Smooth muscle cell (in vitro differentiated cells): ENCODE measurements around the gene ETAA1. TPM values are rescaled to one million over a fixed set of nuclear protein-coding genes. Genes with fewer than 3 reads are reported as not detected.

ENCODE experiments used
- DNase-seq: peaks from one replicate; lab custom pipeline; 2025; ENCODE audit not compliant: unreplicated experiment; lab: John Stamatoyannopoulos, UW
- H2AFZ ChIP-seq: fragments of 200-600 bp; sonication (generic); 2 replicates; pipeline ENCODE4 v1.6.0; 2016; ENCODE audit warnings: antibody characterized with exemption, low read depth, mild to moderate bottlenecking
- H3F3A ChIP-seq: fragments of 200-600 bp; sonication (generic); 2 replicates; pipeline ENCODE4 v1.6.0; 2017; ENCODE audit warnings: antibody characterized with exemption, low read depth
- H3K27ac ChIP-seq: fragments of 200-600 bp; sonication (generic); 2 replicates; pipeline ENCODE4 v1.5.1; 2016; ENCODE audit warnings: low read depth, mild to moderate bottlenecking
- H3K27me3 ChIP-seq: fragments of 200-600 bp; sonication (generic); 2 replicates; pipeline ENCODE4 v1.6.1; 2016; ENCODE audit warnings: low read depth, mild to moderate bottlenecking
- H3K36me3 ChIP-seq: fragments of 200-600 bp; sonication (generic); 2 replicates; pipeline ENCODE4 v1.5.1; 2016; ENCODE audit warnings: low read depth
- H3K4me1 ChIP-seq: fragments of 200-600 bp; sonication (generic); 2 replicates; pipeline ENCODE4 v1.5.1; 2016; ENCODE audit warnings: low read depth
- H3K4me2 ChIP-seq: fragments of 200-600 bp; sonication (generic); 2 replicates; pipeline ENCODE4 v1.6.0; 2016; ENCODE audit warnings: mild to moderate bottlenecking
- H3K4me3 ChIP-seq: fragments of 200-600 bp; sonication (generic); 2 replicates; pipeline ENCODE4 v1.5.1; 2016; ENCODE audit warnings: mild to moderate bottlenecking
- H3K79me2 ChIP-seq: fragments of 200-600 bp; sonication (generic); 2 replicates; pipeline ENCODE4 v1.6.0; 2016; ENCODE audit warnings: low read depth, mild to moderate bottlenecking
- H3K9ac ChIP-seq: fragments of 200-600 bp; sonication (generic); 2 replicates; pipeline ENCODE4 v1.6.0; 2016; ENCODE audit warnings: low read depth
- H3K9me3 ChIP-seq: fragments of 200-600 bp; sonication (generic); replicated peaks from 2 replicates; pipeline ENCODE4 v1.5.1; 2016; ENCODE audit warnings: low read depth
- H4K20me1 ChIP-seq: fragments of 200-600 bp; sonication (generic); 2 replicates; pipeline ENCODE4 v1.6.0; 2016; ENCODE audit warnings: low read depth
- WGBS: methylation state at CpG from one replicate; pipeline ENCODE4 v1.1.7; 2016; ENCODE audit warnings: low lambda C conversion rate; 5-methylcytosine and 5-hydroxymethylcytosine counted together
- polyA plus RNA-seq: library from polyadenylated mRNA; unstranded; fragments of >200 nt; fragmentation: Nextera tagmentation; extraction: Ambion mirVana; gene quantifications from 2 replicates; pipeline ENCODE4 v1.2.1, GENCODE V29; 2016
- total RNA-seq: library from RNA; depleted of rRNA; stranded (reverse); fragments of >200 nt; gene quantifications from 2 replicates; pipeline ENCODE4 v1.2.3, GENCODE V29; 2014
- TF ChIP-seq, protein P1 (sequence below): fragments of 200-600 bp; sonication (generic); IDR thresholded peaks from 2 replicates; pipeline ENCODE4 v1.5.1; 2017; ENCODE audit warnings: borderline replicate concordance, mild to moderate bottlenecking, antibody characterized with exemption; ENCODE audit not compliant: insufficient read depth, poor library complexity, severe bottlenecking

Gene ETAA1
- total RNA-seq: 20.9 and 22.4 TPM in 2 replicates
- polyA plus RNA-seq: 6.0 and 8.2 TPM in 2 replicates

DNA sequence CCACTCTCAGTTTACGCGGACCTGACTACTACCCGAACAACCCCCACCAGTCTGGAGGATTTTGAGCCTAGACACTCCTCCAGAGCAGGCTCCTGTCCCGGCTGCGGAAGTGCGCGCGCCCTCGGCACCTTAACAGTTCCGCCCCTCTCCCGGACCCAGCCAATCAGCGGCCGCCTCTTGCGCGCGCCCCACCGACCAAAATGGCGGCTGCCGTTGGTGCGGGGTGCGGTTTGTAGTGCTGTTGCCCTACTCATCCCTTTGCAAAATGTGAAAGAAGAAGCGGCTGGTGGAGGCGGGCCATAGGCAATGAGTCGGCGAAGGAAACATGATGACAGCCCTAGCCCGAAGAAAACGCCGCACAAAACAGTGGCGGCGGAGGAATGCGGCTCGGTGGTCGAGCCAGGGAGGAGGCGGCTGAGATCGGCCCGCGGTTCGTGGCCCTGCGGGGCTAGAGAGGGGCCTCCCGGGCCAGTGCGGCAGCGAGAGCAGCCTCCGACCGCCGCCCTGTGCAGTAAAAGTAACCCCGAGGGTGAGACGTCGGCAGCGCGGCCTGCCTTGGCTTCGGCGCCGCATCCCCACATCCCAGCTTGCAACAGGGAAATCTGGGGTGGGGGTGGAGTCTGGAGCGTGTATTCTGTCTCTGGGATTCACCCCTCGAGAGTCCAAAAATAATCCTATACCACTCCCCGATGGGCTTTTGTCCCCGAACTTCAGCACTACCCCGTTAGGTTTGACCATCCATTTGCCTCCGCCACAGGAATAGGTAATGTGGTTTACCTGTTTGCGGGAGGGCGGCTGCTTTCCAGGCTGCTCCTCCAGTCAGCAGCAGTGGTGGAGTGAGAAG is at the start of gene ETAA1:
Gene ETAA1, plus strand, starts transcription at position 191 of the 844 bp plus-strand sequence. Its CDS starts 116 bp downstream, at position 307.
- Histone ChIP-seq H3K36me3 (no peaks in the 10 kb centered on the region), H2AFZ (peak within 1 kb of the TSS; percentile 83), H3K4me1 (peaks cover 24% of the 10 kb centered on the region), H4K20me1 (peaks cover 3% of the 10 kb centered on the region), H3K4me3 (peak within 1 kb of the TSS; percentile 89), H3K4me2 (peak within 1 kb of the TSS; percentile 89), H3K79me2 (peaks cover 18% of the 10 kb centered on the region), H3K27ac (peak within 1 kb of the TSS; percentile 90), H3K9ac (peak within 1 kb of the TSS; percentile 93), H3K9me3 (no peaks in the 10 kb centered on the region), H3F3A (no peaks in the 10 kb centered on the region), H3K27me3 (no peaks in the 10 kb centered on the region)
- peak; percentile 64 for DNase-seq
- TF ChIP-seq, protein P1, sequence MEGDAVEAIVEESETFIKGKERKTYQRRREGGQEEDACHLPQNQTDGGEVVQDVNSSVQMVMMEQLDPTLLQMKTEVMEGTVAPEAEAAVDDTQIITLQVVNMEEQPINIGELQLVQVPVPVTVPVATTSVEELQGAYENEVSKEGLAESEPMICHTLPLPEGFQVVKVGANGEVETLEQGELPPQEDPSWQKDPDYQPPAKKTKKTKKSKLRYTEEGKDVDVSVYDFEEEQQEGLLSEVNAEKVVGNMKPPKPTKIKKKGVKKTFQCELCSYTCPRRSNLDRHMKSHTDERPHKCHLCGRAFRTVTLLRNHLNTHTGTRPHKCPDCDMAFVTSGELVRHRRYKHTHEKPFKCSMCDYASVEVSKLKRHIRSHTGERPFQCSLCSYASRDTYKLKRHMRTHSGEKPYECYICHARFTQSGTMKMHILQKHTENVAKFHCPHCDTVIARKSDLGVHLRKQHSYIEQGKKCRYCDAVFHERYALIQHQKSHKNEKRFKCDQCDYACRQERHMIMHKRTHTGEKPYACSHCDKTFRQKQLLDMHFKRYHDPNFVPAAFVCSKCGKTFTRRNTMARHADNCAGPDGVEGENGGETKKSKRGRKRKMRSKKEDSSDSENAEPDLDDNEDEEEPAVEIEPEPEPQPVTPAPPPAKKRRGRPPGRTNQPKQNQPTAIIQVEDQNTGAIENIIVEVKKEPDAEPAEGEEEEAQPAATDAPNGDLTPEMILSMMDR: no peak
- under 1% methylated on average over 57 of the region's 61 CpGs for WGBS

DNA sequence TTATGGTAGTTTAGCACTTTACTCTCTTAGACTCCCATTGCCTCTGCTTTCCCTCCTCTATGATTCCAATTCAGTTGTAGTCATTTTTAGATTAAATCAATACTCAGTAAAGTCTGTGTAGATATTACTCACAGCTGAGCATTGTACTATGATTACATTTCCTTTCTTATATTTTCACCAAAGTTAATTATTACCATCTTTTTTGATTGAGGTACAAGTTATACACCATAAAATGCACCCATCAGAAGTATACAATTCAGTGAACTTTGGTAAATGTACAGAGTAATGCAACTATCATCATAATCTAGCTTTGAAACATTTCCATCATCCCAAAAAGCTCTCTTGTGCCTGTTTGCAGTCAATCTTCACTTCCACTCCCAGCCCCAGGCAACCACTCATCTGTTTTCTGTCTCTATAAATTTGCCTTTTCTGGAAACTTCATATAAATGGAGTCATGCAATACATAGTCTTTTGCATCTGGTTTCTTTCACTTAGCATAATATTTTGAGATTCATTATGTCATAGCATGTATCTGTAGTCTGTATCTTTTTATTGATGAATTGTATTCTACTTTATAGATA is 30.2 kb upstream of the ETAA1 start:
- Histone ChIP-seq H3F3A (no peaks in the 10 kb centered on the region), H3K4me1 (no peaks in the 10 kb centered on the region), H3K27ac (no peak overlapping the region), H4K20me1 (no peaks in the 10 kb centered on the region), H3K27me3 (no peaks in the 10 kb centered on the region), H3K9me3 (no peaks in the 10 kb centered on the region), H3K4me2 (no peak overlapping the region), H3K36me3 (no peaks in the 10 kb centered on the region), H3K4me3 (no peak overlapping the region), H2AFZ (no peak overlapping the region), H3K79me2 (no peaks in the 10 kb centered on the region), H3K9ac (no peak overlapping the region)
- DNase-seq: no peak
- TF ChIP-seq, protein P1: no peak

DNA sequence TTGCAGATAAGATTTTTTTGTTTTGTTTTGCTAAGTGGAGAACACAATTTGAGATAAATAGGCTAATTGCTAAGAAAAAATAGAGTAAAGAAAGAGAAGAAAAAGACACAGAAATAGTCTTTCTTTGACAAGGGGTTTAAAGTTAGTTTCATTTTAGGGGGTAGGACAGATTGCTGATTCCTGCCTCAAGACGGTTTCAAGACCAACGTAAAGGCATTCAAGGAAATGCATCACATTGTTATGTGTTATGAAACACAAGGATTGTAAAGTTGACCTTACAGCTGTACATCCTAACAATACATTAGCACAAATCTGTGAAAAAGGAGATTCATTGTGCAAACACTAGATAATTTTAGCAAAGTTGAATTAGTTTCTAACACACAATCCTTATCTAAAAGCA is 22.7 kb upstream of the ETAA1 start:
- Histone ChIP-seq H3K4me1 (no peaks in the 10 kb centered on the region), H3K36me3 (no peaks in the 10 kb centered on the region), H3K9ac (no peak overlapping the region), H3K27ac (no peak overlapping the region), H3K4me3 (no peak overlapping the region), H4K20me1 (no peaks in the 10 kb centered on the region), H3K9me3 (no peaks in the 10 kb centered on the region), H3K79me2 (no peaks in the 10 kb centered on the region), H3K4me2 (peak overlapping the region; percentile 20), H3K27me3 (no peaks in the 10 kb centered on the region), H3F3A (no peaks in the 10 kb centered on the region), H2AFZ (no peak overlapping the region)
- 32% methylated on average over 2 of the region's 2 CpGs for WGBS
- TF ChIP-seq, protein P1: no peak
- no peak for DNase-seq

DNA sequence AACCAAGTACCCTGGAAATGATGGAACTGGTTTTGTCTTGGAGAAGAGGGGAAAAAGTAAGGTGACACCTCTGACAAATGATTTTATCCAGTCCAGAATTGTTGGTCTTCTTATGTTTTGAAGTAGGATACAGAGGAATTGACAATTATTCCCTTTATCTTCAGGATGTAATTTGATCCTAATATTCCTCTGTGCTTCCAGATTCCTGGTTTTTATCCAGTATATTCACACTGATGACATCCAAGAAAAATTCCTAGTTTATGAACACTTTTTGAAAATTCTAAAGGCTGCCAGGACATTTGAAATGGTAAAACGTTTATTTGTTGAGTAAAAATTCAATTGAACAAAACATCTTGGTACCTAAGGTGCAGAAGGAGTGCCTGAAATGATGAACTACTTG is 22.2 kb upstream of the ETAA1 start:
- Histone ChIP-seq H2AFZ (no peak overlapping the region), H4K20me1 (no peaks in the 10 kb centered on the region), H3K9me3 (no peaks in the 10 kb centered on the region), H3K4me2 (no peak overlapping the region), H3K27me3 (no peaks in the 10 kb centered on the region), H3K27ac (no peak overlapping the region), H3F3A (no peaks in the 10 kb centered on the region), H3K36me3 (no peaks in the 10 kb centered on the region), H3K4me1 (no peaks in the 10 kb centered on the region), H3K9ac (no peak overlapping the region), H3K4me3 (no peak overlapping the region), H3K79me2 (no peaks in the 10 kb centered on the region)
- TF ChIP-seq, protein P1: no peak
- WGBS: 94% methylated on average over 1 of the region's 1 CpG
- DNase-seq: no peak
